ENCODE results near the gene RAD50. TPM values are rescaled to one million over a fixed set of nuclear protein-coding genes. Genes with fewer than 3 reads are reported as not detected.

Gene RAD50
- total RNA-seq, 1 donor from 2014 or later, result 55.8 TPM

DNA sequence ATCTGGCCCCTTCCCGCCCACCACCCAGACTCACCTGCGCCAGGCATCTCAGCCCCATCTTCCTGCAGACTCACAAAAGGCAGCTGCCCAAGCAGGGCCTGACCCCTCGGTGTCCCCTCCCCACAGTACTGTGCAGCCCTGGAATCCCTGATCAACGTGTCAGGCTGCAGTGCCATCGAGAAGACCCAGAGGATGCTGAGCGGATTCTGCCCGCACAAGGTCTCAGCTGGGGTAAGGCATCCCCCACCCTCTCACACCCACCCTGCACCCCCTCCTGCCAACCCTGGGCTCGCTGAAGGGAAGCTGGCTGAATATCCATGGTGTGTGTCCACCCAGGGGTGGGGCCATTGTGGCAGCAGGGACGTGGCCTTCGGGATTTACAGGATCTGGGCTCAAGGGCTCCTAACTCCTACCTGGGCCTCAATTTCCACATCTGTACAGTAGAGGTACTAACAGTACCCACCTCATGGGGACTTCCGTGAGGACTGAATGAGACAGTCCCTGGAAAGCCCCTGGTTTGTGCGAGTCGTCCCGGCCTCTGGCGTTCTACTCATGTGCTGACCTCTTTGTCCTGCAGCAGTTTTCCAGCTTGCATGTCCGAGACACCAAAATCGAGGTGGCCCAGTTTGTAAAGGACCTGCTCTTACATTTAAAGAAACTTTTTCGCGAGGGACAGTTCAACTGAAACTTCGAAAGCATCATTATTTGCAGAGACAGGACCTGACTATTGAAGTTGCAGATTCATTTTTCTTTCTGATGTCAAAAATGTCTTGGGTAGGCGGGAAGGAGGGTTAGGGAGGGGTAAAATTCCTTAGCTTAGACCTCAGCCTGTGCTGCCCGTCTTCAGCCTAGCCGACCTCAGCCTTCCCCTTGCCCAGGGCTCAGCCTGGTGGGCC is 103.1 kb downstream of the RAD50 start:
- Mint-ChIP-seq H3K36me3 (ENCODE audit: low read depth) (peaks cover 27% of the 10 kb centered on the region), H3K9me3 (no peaks in the 10 kb centered on the region), H3K4me1 (ENCODE audit: low read depth) (peaks cover 72% of the 10 kb centered on the region), H3K27me3 (ENCODE audit: low read depth) (peaks cover 2% of the 10 kb centered on the region), H3K27ac (peak overlapping the region; percentile 65), H3K4me3 (ENCODE audit: low read depth) (peak overlapping the region; percentile 75)
- intact Hi-C loops (cut with micrococcal nuclease), result loop anchor here (2.0 to 5.0 kb wide), 7 partner anchors 15 to 162 kb away; partner anchors contain the start of genes KIF3A and RAD50
- no peak for DNase-seq (ENCODE audit: low spot score)

DNA sequence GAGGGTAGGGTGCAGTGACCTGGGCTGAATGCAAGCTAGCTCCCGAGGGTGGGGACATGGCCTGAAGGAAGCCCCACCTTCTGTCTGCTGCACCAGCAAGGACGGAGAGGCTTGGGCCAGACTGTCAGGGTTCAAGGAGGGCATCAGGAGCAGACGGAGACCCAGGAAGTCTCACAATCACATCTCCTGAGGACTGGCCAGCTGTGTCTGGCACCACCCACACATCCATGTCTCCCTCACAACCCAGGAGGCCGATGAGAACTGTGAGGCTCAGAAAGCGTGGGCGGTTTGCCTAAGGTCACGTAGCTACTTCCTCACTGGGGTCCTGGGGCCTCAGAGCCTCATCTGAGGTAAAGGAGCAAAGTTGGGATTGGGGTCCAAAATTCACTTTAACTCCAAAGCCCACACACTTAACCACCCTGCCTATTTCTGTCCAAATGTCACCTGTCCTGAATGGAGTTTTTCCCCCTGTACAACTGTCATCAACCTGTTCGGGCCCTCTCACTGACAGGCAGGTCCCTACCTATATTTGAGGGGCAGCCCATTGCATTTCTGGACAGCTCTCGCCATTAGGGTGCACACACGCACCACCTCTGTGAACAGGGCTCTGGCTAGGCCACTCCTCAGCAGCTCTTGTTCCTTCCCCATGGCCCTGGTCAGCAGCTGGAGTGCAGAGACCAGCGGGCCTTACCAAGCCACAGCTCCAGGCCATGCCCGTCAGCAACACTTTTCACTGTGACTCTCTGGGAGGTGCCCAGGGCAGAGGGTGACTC is 104.6 kb downstream of the RAD50 start:
- H3K36me3 Mint-ChIP-seq (ENCODE audit: low read depth), result peaks cover 27% of the 10 kb centered on the region
- peak overlapping the region; percentile 83 for H3K27ac Mint-ChIP-seq
- no peaks in the 10 kb centered on the region for H3K27me3 Mint-ChIP-seq (ENCODE audit: low read depth)
- H3K9me3 Mint-ChIP-seq, result no peaks in the 10 kb centered on the region
- intact Hi-C loops (cut with micrococcal nuclease), result loop anchor here (5.0 kb wide), 3 partner anchors 91 to 161 kb away; no protein-coding TSS in a partner anchor
- H3K4me3 Mint-ChIP-seq (ENCODE audit: low read depth), result peak overlapping the region; percentile 58
- DNase-seq (ENCODE audit: low spot score), result no peak
- H3K4me1 Mint-ChIP-seq (ENCODE audit: low read depth), result peaks cover 78% of the 10 kb centered on the region

DNA sequence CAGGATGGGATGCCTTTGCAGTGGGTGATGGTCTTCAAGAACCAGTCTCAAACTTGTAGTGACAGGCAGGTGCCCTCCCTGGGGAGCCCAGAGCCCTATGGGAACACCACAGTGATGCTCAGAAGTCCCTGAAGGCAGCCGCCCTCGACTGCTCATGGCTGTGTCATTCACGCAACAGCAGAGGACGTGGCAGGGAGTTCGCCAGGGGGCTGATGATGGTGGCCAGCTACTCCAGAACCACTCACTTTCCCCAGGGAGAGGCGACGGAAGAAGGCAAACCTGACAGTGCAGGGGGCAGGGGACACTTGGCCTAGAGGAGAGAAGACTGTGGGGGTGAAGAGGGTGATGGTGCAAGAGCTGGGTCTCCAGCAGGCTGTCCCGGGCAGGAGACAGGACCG is 105.2 kb downstream of the RAD50 start:
- H3K4me1 Mint-ChIP-seq (ENCODE audit: low read depth), result peaks cover 78% of the 10 kb centered on the region
- H3K4me3 Mint-ChIP-seq (ENCODE audit: low read depth), result peak overlapping the region; percentile 55
- H3K27ac Mint-ChIP-seq, result peak overlapping the region; percentile 83
- no peak for DNase-seq (ENCODE audit: low spot score)
- intact Hi-C loops (cut with micrococcal nuclease), result loop anchor here (5.0 kb wide), 3 partner anchors 90 to 160 kb away; no protein-coding TSS in a partner anchor
- no peaks in the 10 kb centered on the region for H3K9me3 Mint-ChIP-seq
- H3K36me3 Mint-ChIP-seq (ENCODE audit: low read depth), result peaks cover 27% of the 10 kb centered on the region
- H3K27me3 Mint-ChIP-seq (ENCODE audit: low read depth), result no peaks in the 10 kb centered on the region

- DNase-seq (ENCODE audit: low spot score), result no peak
- H3K27ac Mint-ChIP-seq, result peak overlapping the region; percentile 92
- no peaks in the 10 kb centered on the region for H3K9me3 Mint-ChIP-seq
- no peak overlapping the region for H3K4me3 Mint-ChIP-seq (ENCODE audit: low read depth)
- peaks cover 26% of the 10 kb centered on the region for H3K36me3 Mint-ChIP-seq (ENCODE audit: low read depth)
- intact Hi-C loops (cut with micrococcal nuclease), result loop anchor here (1.0 to 5.0 kb wide), 6 partner anchors 11 to 159 kb away; no protein-coding TSS in a partner anchor
- H3K27me3 Mint-ChIP-seq (ENCODE audit: low read depth), result no peaks in the 10 kb centered on the region
- H3K4me1 Mint-ChIP-seq (ENCODE audit: low read depth), result peaks cover 74% of the 10 kb centered on the region
Observed at GRCh38 chr5:132662925-132663770, 106.4 kb downstream of the RAD50 start.

GRCh38 chr5:132663771-132664695 is 107.3 kb downstream of the RAD50 start:
- Mint-ChIP-seq H3K4me1 (ENCODE audit: low read depth) (peaks cover 65% of the 10 kb centered on the region), H3K36me3 (ENCODE audit: low read depth) (peaks cover 18% of the 10 kb centered on the region), H3K27me3 (ENCODE audit: low read depth) (no peaks in the 10 kb centered on the region), H3K9me3 (no peaks in the 10 kb centered on the region), H3K27ac (peak overlapping the region; percentile 92), H3K4me3 (ENCODE audit: low read depth) (peak overlapping the region; percentile 45)
- no peak for DNase-seq (ENCODE audit: low spot score)
- intact Hi-C loops (cut with micrococcal nuclease), result loop anchor here (1.0 to 5.0 kb wide), 7 partner anchors 10 to 158 kb away; no protein-coding TSS in a partner anchor

DNA sequence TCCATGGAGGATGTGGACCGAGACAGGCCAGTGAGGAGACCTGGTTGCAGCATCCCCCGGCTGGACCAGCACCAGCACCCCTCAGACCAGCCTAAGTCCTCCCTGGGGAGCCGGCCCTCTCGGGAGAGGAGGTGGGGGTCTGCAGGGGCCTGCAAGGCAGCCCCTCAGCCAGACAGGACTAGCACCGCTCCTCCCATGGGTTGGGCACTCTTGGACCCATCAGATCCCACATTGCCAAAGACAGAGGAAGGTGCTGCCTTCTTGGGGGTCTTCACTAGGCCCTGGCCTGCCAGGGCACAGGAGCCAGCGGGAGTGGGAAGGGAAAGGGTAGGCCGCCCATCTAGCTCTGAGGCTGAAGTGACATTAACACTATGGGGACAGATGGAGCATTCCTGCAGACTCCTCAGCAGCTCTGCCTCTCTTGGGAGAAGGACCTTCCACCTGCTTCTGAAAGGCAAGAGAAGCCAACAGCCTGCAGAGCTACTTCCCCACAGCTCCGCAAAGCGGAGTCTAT is 108.0 kb downstream of the RAD50 start:
- no peaks in the 10 kb centered on the region for H3K9me3 Mint-ChIP-seq
- intact Hi-C loops (cut with micrococcal nuclease), result loop anchor here (1.0 to 5.0 kb wide), 4 partner anchors 24 to 158 kb away; no protein-coding TSS in a partner anchor
- H3K4me1 Mint-ChIP-seq (ENCODE audit: low read depth), result peaks cover 63% of the 10 kb centered on the region
- H3K36me3 Mint-ChIP-seq (ENCODE audit: low read depth), result peaks cover 10% of the 10 kb centered on the region
- no peak overlapping the region for H3K4me3 Mint-ChIP-seq (ENCODE audit: low read depth)
- no peaks in the 10 kb centered on the region for H3K27me3 Mint-ChIP-seq (ENCODE audit: low read depth)
- H3K27ac Mint-ChIP-seq, result peak overlapping the region; percentile 92
- no peak for DNase-seq (ENCODE audit: low spot score)

GRCh38 chr5:132665574-132666080 is 108.8 kb downstream of the RAD50 start:
- intact Hi-C loops (cut with micrococcal nuclease), result no loop called here
- H3K4me3 Mint-ChIP-seq (ENCODE audit: low read depth), result no peak overlapping the region
- peaks cover 3% of the 10 kb centered on the region for H3K36me3 Mint-ChIP-seq (ENCODE audit: low read depth)
- peaks cover 55% of the 10 kb centered on the region for H3K4me1 Mint-ChIP-seq (ENCODE audit: low read depth)
- H3K9me3 Mint-ChIP-seq, result no peaks in the 10 kb centered on the region
- DNase-seq (ENCODE audit: low spot score), result no peak
- H3K27me3 Mint-ChIP-seq (ENCODE audit: low read depth), result no peaks in the 10 kb centered on the region
- H3K27ac Mint-ChIP-seq, result peak overlapping the region; percentile 21

- H3K4me3 Mint-ChIP-seq (ENCODE audit: low read depth), result no peak overlapping the region
- no peaks in the 10 kb centered on the region for H3K27me3 Mint-ChIP-seq (ENCODE audit: low read depth)
- peaks cover 7% of the 10 kb centered on the region for H3K9me3 Mint-ChIP-seq
- H3K36me3 Mint-ChIP-seq (ENCODE audit: low read depth), result no peaks in the 10 kb centered on the region
- H3K27ac Mint-ChIP-seq, result peak overlapping the region; percentile 29
- intact Hi-C loops (cut with micrococcal nuclease), result no loop called here
- no peak for DNase-seq (ENCODE audit: low spot score)
- H3K4me1 Mint-ChIP-seq (ENCODE audit: low read depth), result peaks cover 49% of the 10 kb centered on the region
Observed at GRCh38 chr5:132666310-132667123, 109.7 kb downstream of the RAD50 start.

DNA sequence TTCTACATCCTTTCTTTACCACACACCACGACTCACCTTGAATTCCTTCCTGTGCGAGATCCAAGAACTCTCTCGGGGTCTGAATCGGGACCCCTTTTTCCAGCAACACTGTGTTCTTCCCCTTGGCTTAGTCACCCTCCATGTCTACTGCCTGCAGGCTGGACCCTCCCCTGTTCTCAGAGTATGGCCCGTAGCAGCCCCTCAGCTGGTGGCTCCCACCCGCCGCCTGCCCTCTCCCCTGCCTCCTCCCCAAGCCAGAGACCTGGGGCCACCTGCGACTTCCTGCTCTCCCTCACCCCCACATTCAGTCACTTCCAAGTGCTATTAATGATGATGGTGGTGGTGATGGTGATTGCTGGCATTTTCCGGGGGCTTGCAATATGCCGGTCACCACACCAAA is 110.5 kb downstream of the RAD50 start:
- Mint-ChIP-seq H3K36me3 (ENCODE audit: low read depth) (no peaks in the 10 kb centered on the region), H3K9me3 (peaks cover 7% of the 10 kb centered on the region), H3K4me1 (ENCODE audit: low read depth) (peaks cover 41% of the 10 kb centered on the region), H3K27ac (peak overlapping the region; percentile 5), H3K27me3 (ENCODE audit: low read depth) (no peaks in the 10 kb centered on the region), H3K4me3 (ENCODE audit: low read depth) (no peak overlapping the region)
- intact Hi-C loops (cut with micrococcal nuclease), result no loop called here
- no peak for DNase-seq (ENCODE audit: low spot score)

GRCh38 chr5:132667761-132668705 is 111.3 kb downstream of the RAD50 start:
- Mint-ChIP-seq H3K9me3 (peaks cover 7% of the 10 kb centered on the region), H3K4me3 (ENCODE audit: low read depth) (no peak overlapping the region), H3K4me1 (ENCODE audit: low read depth) (peaks cover 39% of the 10 kb centered on the region), H3K27ac (no peak overlapping the region), H3K36me3 (ENCODE audit: low read depth) (no peaks in the 10 kb centered on the region), H3K27me3 (ENCODE audit: low read depth) (no peaks in the 10 kb centered on the region)
- DNase-seq (ENCODE audit: low spot score), result no peak
- intact Hi-C loops (cut with micrococcal nuclease), result no loop called here

Measured in activated T-helper 2 cell treated with anti-CD3 and anti-CD28 coated beads, Interferon-gamma antibody, Interleukin-2, Interleukin-4, amounts not matched to agents 10 μg/mL and 5 μg/mL and 100 μg/mL, durations not matched to agents 14 hours and 24 hours and 36 hours (primary cell).